Kidney glomerular epithelial cell (primary cell): Measurements from ENCODE around the gene CA5A.
"Not testable (repeated sequence)": the region's sequence is repeated elsewhere in the genome, so short reads cannot be mapped to it uniquely, and the experiment has no call there.

Experiments
- DNase-seq: peaks from one replicate; lab custom pipeline; 2025; lab: John Stamatoyannopoulos, UW

The CA5A gene

GRCh38 chr16:87894005-87894404 lies 42.3 kb downstream of the CA5A start:
- DNase-seq: not testable (repeated sequence)

- DNase-seq: no peak
Observed at GRCh38 chr16:87891764-87892163, 44.6 kb downstream of the CA5A start.

GRCh38 chr16:87889762-87890161 lies 46.6 kb downstream of the CA5A start:
- not testable (repeated sequence) for DNase-seq

GRCh38 chr16:87888346-87888745 lies 48.0 kb downstream of the CA5A start:
- DNase-seq: not testable (repeated sequence)

GRCh38 chr16:87887931-87888330 lies 48.4 kb downstream of the CA5A start:
- not testable (repeated sequence) for DNase-seq

- DNase-seq: not testable (repeated sequence)
Observed at GRCh38 chr16:87885371-87885967, 50.9 kb downstream of the CA5A start.

- DNase-seq: no peak
Observed at GRCh38 chr16:87882436-87883019, 53.8 kb downstream of the CA5A start.

- DNase-seq: no peak
Observed at GRCh38 chr16:87881324-87882200, 54.8 kb downstream of the CA5A start.

GRCh38 chr16:87880117-87880696 lies 56.1 kb downstream of the CA5A start:
- DNase-seq: no peak

GRCh38 chr16:87879411-87880013 lies 56.8 kb downstream of the CA5A start:
- DNase-seq: not testable (repeated sequence)

- DNase-seq: no peak
Observed at GRCh38 chr16:87878704-87879103, 57.6 kb downstream of the CA5A start.

- no peak for DNase-seq
Observed at GRCh38 chr16:87877942-87878507, 58.3 kb downstream of the CA5A start.

- DNase-seq: no peak
Observed at GRCh38 chr16:87874639-87875427, 61.5 kb downstream of the CA5A start.

GRCh38 chr16:87870418-87871291 lies 65.7 kb downstream of the CA5A start:
- peak; percentile 52 for DNase-seq

- DNase-seq: not testable (repeated sequence)
Observed at GRCh38 chr16:87869879-87870417, 66.4 kb downstream of the CA5A start.

- DNase-seq: peak; percentile 30
Observed at GRCh38 chr16:87869061-87869878, 67.1 kb downstream of the CA5A start, which contains the start of gene SLC7A5. TSS of gene SLC7A5 (minus strand) at chr16:87869507. CDS start at chr16:87869422, 85 bp downstream.

GRCh38 chr16:87868254-87869029 lies 67.9 kb downstream of the CA5A start:
- DNase-seq: peak; percentile 86
